ENCODE results near the gene IGF1R.
A peak's percentile ranks its signal among the peaks of the same experiment; 100 is the strongest.

IGF1R gene

GRCh38 chr15:98896002-98896721, 247.8 kb downstream of the IGF1R start:
- H3K4me3 ChIP-seq (ENCODE audit: low read depth, low read length) = no peak overlapping the region
- H3K4me1 ChIP-seq = peaks cover 8% of the 10 kb centered on the region
- peaks cover 67% of the 10 kb centered on the region for H3K36me3 ChIP-seq
- DNase-seq = no peak
- no peak for TF ChIP-seq CTCF (IDR thresholded peaks at IDR 0.05; ENCODE audit: low read depth, low read length)
- H3K9me3 ChIP-seq = no peaks in the 10 kb centered on the region
- no peaks in the 10 kb centered on the region for H3K27me3 ChIP-seq

DNA sequence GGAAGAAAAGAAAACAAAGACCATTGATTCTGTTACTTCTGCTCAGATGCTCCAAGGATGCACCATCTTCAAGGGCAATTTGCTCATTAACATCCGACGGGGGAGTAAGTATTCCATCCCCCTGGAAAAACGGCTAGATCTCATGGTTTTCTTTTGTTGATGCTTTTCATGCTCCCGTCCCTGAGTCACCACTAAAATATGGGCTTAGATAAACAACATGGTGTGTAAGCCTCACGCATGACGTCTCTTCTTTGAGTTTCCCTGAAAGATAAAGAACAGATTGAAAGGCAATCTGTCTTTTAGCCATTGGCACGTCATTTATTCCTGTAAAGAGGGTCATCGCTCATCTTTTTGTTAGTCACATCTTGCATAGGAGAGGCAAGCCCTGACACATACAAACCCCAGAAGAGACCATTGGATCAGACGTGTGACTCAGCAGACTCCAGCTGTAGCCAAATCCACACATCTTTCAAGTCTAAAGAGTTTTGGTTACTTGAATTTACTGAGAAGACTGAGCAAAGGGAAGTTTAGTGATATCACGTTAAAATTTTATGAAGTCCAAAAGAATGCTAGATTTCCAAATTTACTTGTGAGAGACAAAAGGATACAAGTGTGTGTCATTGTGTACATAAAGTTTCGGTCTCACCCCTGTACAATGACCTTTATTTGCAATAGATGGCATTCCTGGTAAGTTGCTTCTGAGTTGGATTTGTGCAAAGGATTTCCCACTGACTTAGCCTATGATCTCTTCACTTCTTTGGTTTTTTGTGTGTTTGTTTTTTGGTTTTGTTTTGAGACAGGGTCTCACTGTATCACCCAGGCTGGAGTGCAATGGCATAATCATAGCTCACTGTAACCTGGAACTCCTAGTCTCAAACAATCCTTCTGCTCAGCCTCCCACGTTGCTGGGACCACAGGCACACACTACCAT, 248.7 kb downstream of the IGF1R start:
- Histone ChIP-seq H3K4me1 (peaks cover 14% of the 10 kb centered on the region), H3K27me3 (no peaks in the 10 kb centered on the region), H3K9me3 (no peaks in the 10 kb centered on the region), H3K4me3 (ENCODE audit: low read depth, low read length) (no peak overlapping the region), H3K36me3 (peaks cover 58% of the 10 kb centered on the region)
- no peak for DNase-seq
- no peak for TF ChIP-seq CTCF (IDR thresholded peaks at IDR 0.05; ENCODE audit: low read depth, low read length)

DNA sequence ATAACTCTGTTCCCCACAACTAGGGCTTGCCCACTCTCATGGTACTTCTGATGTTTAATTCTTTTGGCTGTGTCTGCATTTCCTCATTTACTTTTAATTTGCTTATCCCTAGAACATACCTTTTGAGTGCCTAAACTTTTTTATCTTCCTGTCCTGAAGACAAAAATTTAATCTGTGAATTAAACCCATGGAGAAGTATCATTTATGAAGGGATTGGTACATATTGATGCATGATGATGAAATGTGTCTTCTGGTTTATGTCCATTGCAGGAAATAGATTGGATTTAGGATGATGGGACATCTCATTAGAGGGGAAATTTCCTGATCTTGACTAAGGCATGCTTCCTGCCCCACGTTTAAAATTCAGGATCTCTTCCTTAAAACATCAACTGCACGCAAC, 249.8 kb downstream of the IGF1R start:
- no peak for TF ChIP-seq CTCF (IDR thresholded peaks at IDR 0.05; ENCODE audit: low read depth, low read length)
- no peak overlapping the region for H3K4me3 ChIP-seq (ENCODE audit: low read depth, low read length)
- H3K27me3 ChIP-seq = no peaks in the 10 kb centered on the region
- DNase-seq = no peak
- no peaks in the 10 kb centered on the region for H3K9me3 ChIP-seq
- H3K36me3 ChIP-seq = peaks cover 62% of the 10 kb centered on the region
- H3K4me1 ChIP-seq = peaks cover 14% of the 10 kb centered on the region

GRCh38 chr15:98899272-98900021, 251.1 kb downstream of the IGF1R start:
- H3K36me3 ChIP-seq = peaks cover 65% of the 10 kb centered on the region
- H3K27me3 ChIP-seq = no peaks in the 10 kb centered on the region
- TF ChIP-seq CTCF (IDR thresholded peaks at IDR 0.05; ENCODE audit: low read depth, low read length) = no peak
- no peak overlapping the region for H3K4me3 ChIP-seq (ENCODE audit: low read depth, low read length)
- no peaks in the 10 kb centered on the region for H3K9me3 ChIP-seq
- DNase-seq = peak; percentile 32
- peaks cover 23% of the 10 kb centered on the region for H3K4me1 ChIP-seq

DNA sequence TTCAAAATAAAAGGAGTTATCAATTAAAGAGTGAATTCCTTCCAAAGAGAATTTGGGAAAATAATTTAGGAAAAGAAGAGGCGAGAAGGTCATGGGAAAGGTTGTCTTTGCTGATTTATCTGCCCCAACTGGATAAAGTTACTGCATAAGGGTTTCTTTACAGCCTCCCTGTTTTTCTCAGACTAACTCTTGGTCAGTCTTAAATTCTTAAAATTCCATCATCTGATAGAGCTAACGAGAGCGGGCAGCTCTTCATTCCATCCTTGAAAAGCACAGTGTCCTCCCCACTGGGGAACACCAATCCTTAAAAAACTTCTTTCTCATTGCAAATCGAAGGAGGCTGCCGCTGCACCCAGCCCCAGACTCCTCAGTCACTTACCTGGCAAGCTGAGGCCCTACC, 252.0 kb downstream of the IGF1R start:
- Histone ChIP-seq H3K9me3 (no peaks in the 10 kb centered on the region), H3K4me3 (ENCODE audit: low read depth, low read length) (no peak overlapping the region), H3K27me3 (no peaks in the 10 kb centered on the region), H3K4me1 (peaks cover 26% of the 10 kb centered on the region), H3K36me3 (peaks cover 66% of the 10 kb centered on the region)
- no peak for DNase-seq
- no peak for TF ChIP-seq CTCF (IDR thresholded peaks at IDR 0.05; ENCODE audit: low read depth, low read length)

All from BE2C (cell line).